Measurements from ENCODE around the gene SKI. TPM values are rescaled to one million over a fixed set of nuclear protein-coding genes. Genes with fewer than 3 reads are reported as not detected.

The SKI gene
- total and polyA plus RNA-seq, 2 donors (not counting 1 experiment from before 2014, with no cell fraction given): 11.6 to 21.8 TPM

DNA sequence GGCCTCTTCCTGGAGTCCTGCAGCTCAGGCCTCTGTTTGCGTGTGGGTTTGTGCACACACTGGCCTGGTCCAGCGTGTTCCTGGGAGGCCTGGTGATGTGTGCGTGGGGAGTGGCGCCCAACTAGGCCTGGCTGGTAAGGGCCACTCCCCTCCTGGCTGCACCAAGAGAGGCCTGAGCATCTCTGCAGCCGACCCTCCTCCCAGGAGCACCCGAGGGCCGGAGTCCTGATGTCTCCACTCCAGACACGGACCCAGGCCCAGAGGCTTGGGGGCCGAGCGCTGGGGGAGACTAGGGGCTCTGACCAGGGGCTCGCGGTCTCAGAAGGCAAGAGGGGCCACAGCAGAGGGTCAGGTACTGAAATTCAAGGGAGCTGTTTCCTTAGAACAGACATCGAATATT, 130.0 kb downstream of the SKI start:
- DNase-seq (ENCODE audit: low read depth in 2 of 2): no peak
- TF ChIP-seq, protein P1, sequence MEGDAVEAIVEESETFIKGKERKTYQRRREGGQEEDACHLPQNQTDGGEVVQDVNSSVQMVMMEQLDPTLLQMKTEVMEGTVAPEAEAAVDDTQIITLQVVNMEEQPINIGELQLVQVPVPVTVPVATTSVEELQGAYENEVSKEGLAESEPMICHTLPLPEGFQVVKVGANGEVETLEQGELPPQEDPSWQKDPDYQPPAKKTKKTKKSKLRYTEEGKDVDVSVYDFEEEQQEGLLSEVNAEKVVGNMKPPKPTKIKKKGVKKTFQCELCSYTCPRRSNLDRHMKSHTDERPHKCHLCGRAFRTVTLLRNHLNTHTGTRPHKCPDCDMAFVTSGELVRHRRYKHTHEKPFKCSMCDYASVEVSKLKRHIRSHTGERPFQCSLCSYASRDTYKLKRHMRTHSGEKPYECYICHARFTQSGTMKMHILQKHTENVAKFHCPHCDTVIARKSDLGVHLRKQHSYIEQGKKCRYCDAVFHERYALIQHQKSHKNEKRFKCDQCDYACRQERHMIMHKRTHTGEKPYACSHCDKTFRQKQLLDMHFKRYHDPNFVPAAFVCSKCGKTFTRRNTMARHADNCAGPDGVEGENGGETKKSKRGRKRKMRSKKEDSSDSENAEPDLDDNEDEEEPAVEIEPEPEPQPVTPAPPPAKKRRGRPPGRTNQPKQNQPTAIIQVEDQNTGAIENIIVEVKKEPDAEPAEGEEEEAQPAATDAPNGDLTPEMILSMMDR (conservative IDR thresholded peaks at IDR 0.05 in 1 of 2, IDR thresholded peaks at IDR 0.05 in 1 of 2; ENCODE audit: low read depth in 1 of 2, low read length in 2 of 2): no peak
- TF ChIP-seq EZH2 (IDR thresholded peaks at IDR 0.05; ENCODE audit: low read length, missing control alignments): no peak

DNA sequence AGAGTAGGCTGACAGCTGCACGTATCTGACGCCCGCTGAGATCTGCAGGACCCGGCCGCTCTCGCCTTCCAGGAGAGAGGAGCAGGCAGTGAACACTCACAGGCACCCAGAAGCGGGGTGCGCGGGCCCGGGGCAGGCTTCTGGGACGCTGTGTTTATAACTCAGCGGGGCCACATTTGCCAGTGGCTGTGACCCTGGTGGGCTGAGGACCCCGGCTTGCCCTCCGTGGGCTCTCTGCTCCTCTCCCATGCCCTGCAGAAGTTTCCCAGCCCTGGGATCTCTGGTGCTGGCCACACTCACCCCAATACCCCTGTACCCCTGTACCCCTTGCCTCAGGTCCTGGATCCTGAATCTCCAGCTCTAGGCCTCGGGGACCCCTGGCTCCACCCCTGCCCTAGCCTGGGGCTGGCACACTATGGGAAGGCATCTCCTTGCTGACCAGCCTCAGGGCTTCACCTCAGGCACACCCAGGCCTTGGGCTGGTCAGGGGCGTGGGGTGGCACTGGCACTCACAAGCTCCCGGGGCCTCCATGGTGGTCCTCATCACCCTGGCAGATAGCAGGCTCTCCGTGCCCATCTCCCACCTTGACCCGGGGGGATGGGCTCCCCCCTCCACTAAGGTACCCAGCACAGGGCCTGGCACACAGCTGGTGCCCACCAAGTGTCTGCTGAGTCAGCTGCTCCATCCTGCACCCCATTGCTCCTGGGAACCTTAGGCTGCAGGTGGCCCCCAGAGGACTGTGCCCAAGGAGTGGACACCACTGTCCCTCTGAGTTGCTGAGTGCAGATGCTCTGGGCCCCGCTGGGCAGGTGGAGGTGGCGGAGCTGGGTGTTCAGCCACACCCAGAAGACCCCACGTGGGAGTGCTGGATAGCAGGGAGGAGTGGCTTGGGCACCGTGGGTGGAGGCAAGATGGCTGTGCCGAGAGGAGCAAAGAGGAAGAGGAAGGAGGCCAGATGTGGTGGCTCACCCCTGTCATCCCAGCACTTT, 130.8 kb downstream of the SKI start:
- no peak for DNase-seq (ENCODE audit: low read depth in 2 of 2)
- no peaks in the 10 kb centered on the region for H3K9me3 ChIP-seq (ENCODE audit: control insufficient read depth, insufficient read depth, low read depth, low read length)
- no peaks in the 10 kb centered on the region for H3K36me3 ChIP-seq (ENCODE audit: control insufficient read depth, insufficient read depth, low read length)
- H3K27me3 ChIP-seq (ENCODE audit: control insufficient read depth, insufficient read depth, low read length): no peaks in the 10 kb centered on the region
- TF ChIP-seq EZH2 (IDR thresholded peaks at IDR 0.05; ENCODE audit: low read length, missing control alignments): no peak
- TF ChIP-seq, protein P1 (conservative IDR thresholded peaks at IDR 0.05 in 1 of 2, IDR thresholded peaks at IDR 0.05 in 1 of 2; ENCODE audit: low read depth in 1 of 2, low read length in 2 of 2): no peak
- H3K79me2 ChIP-seq (ENCODE audit: control insufficient read depth, insufficient read depth, low read length): no peaks in the 10 kb centered on the region
- H3K4me1 ChIP-seq (ENCODE audit: control insufficient read depth, extremely low read depth, insufficient read depth, low read length): no peaks in the 10 kb centered on the region
- no peak overlapping the region for H3K4me3 ChIP-seq (replicated peaks in 1 of 4; ENCODE audit: control extremely low read depth in 1 of 4, insufficient read depth in 1 of 4, low read depth in 3 of 4, low read length in 4 of 4)
- no peak overlapping the region for H3K27ac ChIP-seq (ENCODE audit: insufficient read depth, low read length)
- H3K9ac ChIP-seq (ENCODE audit: insufficient read depth, low read length): no peak overlapping the region
- no peaks in the 10 kb centered on the region for H4K20me1 ChIP-seq (ENCODE audit: control insufficient read depth, extremely low read depth, insufficient read depth, low read length)
- no peak overlapping the region for H2AFZ ChIP-seq (ENCODE audit: low read length)
- H3K4me2 ChIP-seq (ENCODE audit: extremely low read depth, insufficient read depth, low read length): no peak overlapping the region

More for the DNA sequence above, 130.0 kb downstream of the SKI start:
- Histone ChIP-seq H2AFZ (ENCODE audit: low read length) (no peak overlapping the region), H3K79me2 (ENCODE audit: control insufficient read depth, insufficient read depth, low read length) (no peaks in the 10 kb centered on the region), H3K27ac (ENCODE audit: insufficient read depth, low read length) (no peak overlapping the region), H3K9me3 (ENCODE audit: control insufficient read depth, insufficient read depth, low read depth, low read length) (no peaks in the 10 kb centered on the region), H3K36me3 (ENCODE audit: control insufficient read depth, insufficient read depth, low read length) (no peaks in the 10 kb centered on the region), H3K4me1 (ENCODE audit: control insufficient read depth, extremely low read depth, insufficient read depth, low read length) (no peaks in the 10 kb centered on the region), H3K4me2 (ENCODE audit: extremely low read depth, insufficient read depth, low read length) (no peak overlapping the region), H3K9ac (ENCODE audit: insufficient read depth, low read length) (no peak overlapping the region), H4K20me1 (ENCODE audit: control insufficient read depth, extremely low read depth, insufficient read depth, low read length) (no peaks in the 10 kb centered on the region), H3K27me3 (ENCODE audit: control insufficient read depth, insufficient read depth, low read length) (no peaks in the 10 kb centered on the region), H3K4me3 (replicated peaks in 1 of 4; ENCODE audit: control extremely low read depth in 1 of 4, insufficient read depth in 1 of 4, low read depth in 3 of 4, low read length in 4 of 4) (no peak overlapping the region)

Other genes with a start within 250 kb of the SKI start
- gene CFAP74, start 224.5 kb upstream of the SKI start, total RNA-seq: 0.26 TPM in 1 of 2 replicates, not detected in the other
- not detected in 2 replicates for gene CFAP74, start 224.5 kb upstream of the SKI start, polyA plus RNA-seq
- not detected in 2 replicates for gene GABRD, start 209.0 kb upstream of the SKI start, total RNA-seq
- not detected in 2 replicates for gene GABRD, start 209.0 kb upstream of the SKI start, polyA plus RNA-seq
- gene PRKCZ, start 177.9 kb upstream of the SKI start, total RNA-seq: 2.0 and 2.3 TPM in 2 replicates
- 1.3 and 1.6 TPM in 2 replicates for gene PRKCZ, start 177.9 kb upstream of the SKI start, polyA plus RNA-seq
- 21.5 and 23.1 TPM in 2 replicates for gene FAAP20, start 33.5 kb upstream of the SKI start, total RNA-seq
- gene FAAP20, start 33.5 kb upstream of the SKI start, polyA plus RNA-seq: 8.2 and 9.7 TPM in 2 replicates
- 10.3 and 10.6 TPM in 2 replicates for gene MORN1, start 163.2 kb downstream of the SKI start, total RNA-seq
- 3.5 and 3.9 TPM in 2 replicates for gene MORN1, start 163.2 kb downstream of the SKI start, polyA plus RNA-seq
- 58.3 and 76.1 TPM in 2 replicates for gene RER1, start 163.5 kb downstream of the SKI start, total RNA-seq
- 271 TPM in 2 replicates for gene RER1, start 163.5 kb downstream of the SKI start, polyA plus RNA-seq
- gene PEX10, start 184.2 kb downstream of the SKI start, total RNA-seq: 31.6 and 33.4 TPM in 2 replicates
- gene PEX10, start 184.2 kb downstream of the SKI start, polyA plus RNA-seq: 15.4 and 19.0 TPM in 2 replicates
- gene PLCH2, start 248.0 kb downstream of the SKI start, total RNA-seq: under 0.01 and 0.17 TPM in 2 replicates
- 0.02 and 0.10 TPM in 2 replicates for gene PLCH2, start 248.0 kb downstream of the SKI start, polyA plus RNA-seq